ENCODE data around the gene KIAA1549.

The KIAA1549 gene

GRCh38 chr7:138913783-138914182 lies 67.4 kb downstream of the KIAA1549 start:
- H3K4me3 ChIP-seq (ENCODE audit: insufficient read depth in 1 of 2, low read depth in 1 of 2, low read length in 2 of 2): no peak overlapping the region
- no peak overlapping the region for H3K4ac ChIP-seq (ENCODE audit: low read depth in 1 of 2, low read length in 2 of 2)
- H2BK120ac ChIP-seq (ENCODE audit: low read depth, low read length): no peak overlapping the region
- H2BK15ac ChIP-seq (ENCODE audit: low read depth, poor library complexity, severe bottlenecking): no peak overlapping the region
- no peaks in the 10 kb centered on the region for H3K9me3 ChIP-seq (ENCODE audit: control insufficient read depth, low read length)
- no peak overlapping the region for H2AK5ac ChIP-seq (ENCODE audit: low read length, severe bottlenecking)
- no peak overlapping the region for H2AFZ ChIP-seq (ENCODE audit: low read depth, low read length)
- no peak overlapping the region for H4K91ac ChIP-seq (ENCODE audit: low read length)
- H4K8ac ChIP-seq (ENCODE audit: low read length): no peak overlapping the region
- H3K27ac ChIP-seq (ENCODE audit: low read length, poor library complexity, severe bottlenecking): no peak overlapping the region
- H3K4me1 ChIP-seq (ENCODE audit: control insufficient read depth, insufficient read depth, low read depth, low read length): peaks cover 2% of the 10 kb centered on the region
- H3K36me3 ChIP-seq (ENCODE audit: control insufficient read depth in 1 of 2, insufficient read depth in 2 of 2, low read depth in 1 of 2, low read length in 2 of 2): peaks cover 5 to 38% of the 10 kb centered on the region in 2 experiments
- no peak overlapping the region for H3K14ac ChIP-seq (ENCODE audit: low read length in 2 of 2)
- H2BK5ac ChIP-seq (ENCODE audit: low read depth, low read length, poor library complexity, severe bottlenecking): no peak overlapping the region
- H3K9ac ChIP-seq (ENCODE audit: low read length): no peak overlapping the region
- no peak for DNase-seq
- peaks cover 1% of the 10 kb centered on the region for H3K79me1 ChIP-seq (replicated peaks; ENCODE audit: low read length, poor library complexity, severe bottlenecking)
- WGBS: 82% methylated on average over 2 of the region's 2 CpGs
- no peaks in the 10 kb centered on the region for H3K27me3 ChIP-seq (ENCODE audit: control insufficient read depth in 1 of 2, insufficient read depth in 1 of 2, low read length in 2 of 2)
- H3K18ac ChIP-seq (ENCODE audit: low read depth in 1 of 2, low read length in 2 of 2): no peak overlapping the region
- H3K4me2 ChIP-seq (ENCODE audit: low read length, poor library complexity, severe bottlenecking): no peak overlapping the region
- no peak overlapping the region for H3K23ac ChIP-seq (ENCODE audit: low read length in 2 of 2)
- no peak overlapping the region for H2BK12ac ChIP-seq (ENCODE audit: low read length in 2 of 2)

GRCh38 chr7:138911007-138911406 lies 70.2 kb downstream of the KIAA1549 start:
- H4K91ac ChIP-seq (ENCODE audit: low read length): no peak overlapping the region
- no peak overlapping the region for H3K23ac ChIP-seq (ENCODE audit: low read length in 2 of 2)
- no peak overlapping the region for H2AK5ac ChIP-seq (ENCODE audit: low read length, severe bottlenecking)
- no peak overlapping the region for H2BK12ac ChIP-seq (ENCODE audit: low read length in 2 of 2)
- no peaks in the 10 kb centered on the region for H3K4me1 ChIP-seq (ENCODE audit: control insufficient read depth, insufficient read depth, low read depth, low read length)
- no peak overlapping the region for H2BK120ac ChIP-seq (ENCODE audit: low read depth, low read length)
- H3K4me2 ChIP-seq (ENCODE audit: low read length, poor library complexity, severe bottlenecking): no peak overlapping the region
- no peak overlapping the region for H3K18ac ChIP-seq (ENCODE audit: low read depth in 1 of 2, low read length in 2 of 2)
- no peak overlapping the region for H2AFZ ChIP-seq (ENCODE audit: low read depth, low read length)
- H3K4ac ChIP-seq (ENCODE audit: low read depth in 1 of 2, low read length in 2 of 2): no peak overlapping the region
- no peak overlapping the region for H3K14ac ChIP-seq (ENCODE audit: low read length in 2 of 2)
- no peak for DNase-seq
- no peaks in the 10 kb centered on the region for H3K27me3 ChIP-seq (ENCODE audit: control insufficient read depth in 1 of 2, insufficient read depth in 1 of 2, low read length in 2 of 2)
- H2BK5ac ChIP-seq (ENCODE audit: low read depth, low read length, poor library complexity, severe bottlenecking): no peak overlapping the region
- H3K4me3 ChIP-seq (ENCODE audit: insufficient read depth in 1 of 2, low read depth in 1 of 2, low read length in 2 of 2): no peak overlapping the region
- peaks cover 3% of the 10 kb centered on the region for H3K79me1 ChIP-seq (replicated peaks; ENCODE audit: low read length, poor library complexity, severe bottlenecking)
- 90% methylated on average over 3 of the region's 6 CpGs for WGBS
- H3K36me3 ChIP-seq (ENCODE audit: control insufficient read depth in 1 of 2, insufficient read depth in 2 of 2, low read depth in 1 of 2, low read length in 2 of 2): peaks cover 4 to 21% of the 10 kb centered on the region in 2 experiments
- H3K9me3 ChIP-seq (ENCODE audit: control insufficient read depth, low read length): no peaks in the 10 kb centered on the region
- no peak overlapping the region for H4K8ac ChIP-seq (ENCODE audit: low read length)
- H2BK15ac ChIP-seq (ENCODE audit: low read depth, poor library complexity, severe bottlenecking): no peak overlapping the region
- H3K27ac ChIP-seq (ENCODE audit: low read length, poor library complexity, severe bottlenecking): no peak overlapping the region
- H3K9ac ChIP-seq (ENCODE audit: low read length): no peak overlapping the region

- no peak overlapping the region for H2BK5ac ChIP-seq (ENCODE audit: low read depth, low read length, poor library complexity, severe bottlenecking)
- H3K4me3 ChIP-seq (ENCODE audit: insufficient read depth in 1 of 2, low read depth in 1 of 2, low read length in 2 of 2): peak overlapping the region in 1 of 2 experiments; percentile 14
- H3K18ac ChIP-seq (ENCODE audit: low read depth in 1 of 2, low read length in 2 of 2): no peak overlapping the region
- no peak overlapping the region for H3K4ac ChIP-seq (ENCODE audit: low read depth in 1 of 2, low read length in 2 of 2)
- H4K8ac ChIP-seq (ENCODE audit: low read length): no peak overlapping the region
- DNase-seq: no peak
- no peak overlapping the region for H2BK15ac ChIP-seq (ENCODE audit: low read depth, poor library complexity, severe bottlenecking)
- no peak overlapping the region for H2AFZ ChIP-seq (ENCODE audit: low read depth, low read length)
- no peak overlapping the region for H2AK5ac ChIP-seq (ENCODE audit: low read length, severe bottlenecking)
- H3K27me3 ChIP-seq (ENCODE audit: control insufficient read depth in 1 of 2, insufficient read depth in 1 of 2, low read length in 2 of 2): no peaks in the 10 kb centered on the region
- no peak overlapping the region for H3K27ac ChIP-seq (ENCODE audit: low read length, poor library complexity, severe bottlenecking)
- peaks cover 3% of the 10 kb centered on the region for H3K79me1 ChIP-seq (replicated peaks; ENCODE audit: low read length, poor library complexity, severe bottlenecking)
- no peak overlapping the region for H3K23ac ChIP-seq (ENCODE audit: low read length in 2 of 2)
- H3K9ac ChIP-seq (ENCODE audit: low read length): peak overlapping the region; percentile 0
- H3K9me3 ChIP-seq (ENCODE audit: control insufficient read depth, low read length): no peaks in the 10 kb centered on the region
- no peak overlapping the region for H4K91ac ChIP-seq (ENCODE audit: low read length)
- H3K14ac ChIP-seq (ENCODE audit: low read length in 2 of 2): no peak overlapping the region
- peaks cover 1% of the 10 kb centered on the region for H3K4me1 ChIP-seq (ENCODE audit: control insufficient read depth, insufficient read depth, low read depth, low read length)
- H3K4me2 ChIP-seq (ENCODE audit: low read length, poor library complexity, severe bottlenecking): no peak overlapping the region
- 80% methylated on average over 7 of the region's 8 CpGs for WGBS
- peaks cover 7 to 20% of the 10 kb centered on the region in 2 experiments for H3K36me3 ChIP-seq (ENCODE audit: control insufficient read depth in 1 of 2, insufficient read depth in 2 of 2, low read depth in 1 of 2, low read length in 2 of 2)
- no peak overlapping the region for H2BK12ac ChIP-seq (ENCODE audit: low read length in 2 of 2)
- H2BK120ac ChIP-seq (ENCODE audit: low read depth, low read length): no peak overlapping the region
Observed at GRCh38 chr7:138907850-138908249, 73.3 kb downstream of the KIAA1549 start.

GRCh38 chr7:138907201-138907847 lies 73.9 kb downstream of the KIAA1549 start:
- WGBS: 92% methylated on average over 4 of the region's 5 CpGs
- Histone ChIP-seq H4K8ac (ENCODE audit: low read length) (no peak overlapping the region), H3K79me1 (replicated peaks; ENCODE audit: low read length, poor library complexity, severe bottlenecking) (peaks cover 3% of the 10 kb centered on the region), H2BK12ac (ENCODE audit: low read length in 2 of 2) (no peak overlapping the region), H3K14ac (ENCODE audit: low read length in 2 of 2) (no peak overlapping the region), H2AFZ (ENCODE audit: low read depth, low read length) (no peak overlapping the region), H2AK5ac (ENCODE audit: low read length, severe bottlenecking) (no peak overlapping the region), H3K9ac (ENCODE audit: low read length) (peak overlapping the region; percentile 0), H4K91ac (ENCODE audit: low read length) (no peak overlapping the region), H3K18ac (ENCODE audit: low read depth in 1 of 2, low read length in 2 of 2) (no peak overlapping the region), H3K27ac (ENCODE audit: low read length, poor library complexity, severe bottlenecking) (no peak overlapping the region), H3K4ac (ENCODE audit: low read depth in 1 of 2, low read length in 2 of 2) (no peak overlapping the region), H3K9me3 (ENCODE audit: control insufficient read depth, low read length) (no peaks in the 10 kb centered on the region), H3K4me3 (ENCODE audit: insufficient read depth in 1 of 2, low read depth in 1 of 2, low read length in 2 of 2) (peak overlapping the region in 1 of 2 experiments; percentile 14), H3K27me3 (ENCODE audit: control insufficient read depth in 1 of 2, insufficient read depth in 1 of 2, low read length in 2 of 2) (no peaks in the 10 kb centered on the region), H3K4me2 (ENCODE audit: low read length, poor library complexity, severe bottlenecking) (no peak overlapping the region), H3K4me1 (ENCODE audit: control insufficient read depth, insufficient read depth, low read depth, low read length) (peaks cover 1% of the 10 kb centered on the region), H2BK5ac (ENCODE audit: low read depth, low read length, poor library complexity, severe bottlenecking) (no peak overlapping the region), H2BK120ac (ENCODE audit: low read depth, low read length) (no peak overlapping the region), H3K36me3 (ENCODE audit: control insufficient read depth in 1 of 2, insufficient read depth in 2 of 2, low read depth in 1 of 2, low read length in 2 of 2) (peaks cover 7 to 20% of the 10 kb centered on the region in 2 experiments), H2BK15ac (ENCODE audit: low read depth, poor library complexity, severe bottlenecking) (no peak overlapping the region), H3K23ac (ENCODE audit: low read length in 2 of 2) (no peak overlapping the region)
- DNase-seq: no peak

Measured in mesenchymal stem cell (in vitro differentiated cells and primary cell).